AG04449 (cell line): ENCODE results near the gene SND1.

Source experiments
- CTCF ChIA-PET: fragments of 350-600 bp; formaldehyde crosslinking; extraction: SDS; loops from one replicate; lab custom pipeline; 2021; ENCODE audit warnings: antibody characterized with exemption; lab: Yijun Ruan, JAX
- POLR2A ChIA-PET: fragments of 400-600, 350-600 bp; formaldehyde crosslinking; extraction: SDS; loops from one replicate; lab custom pipeline; 2020; ENCODE audit warnings: antibody characterized with exemption, inconsistent platforms; lab: Yijun Ruan, JAX
- DNase-seq: peaks from one replicate; pipeline ENCODE4 v3.0.0-alpha.2; 2010; ENCODE audit warnings: low read depth, low spot score
- H3K4me3 ChIP-seq: 2 replicates; pipeline ENCODE4 v1.5.1; 2011; ENCODE audit warnings: low read depth, mild to moderate bottlenecking, control low read depth, low read length
- TF ChIP-seq, protein P1 (sequence below): IDR thresholded peaks from one replicate; pipeline ENCODE4 v1.5.1; 2011; ENCODE audit warnings: mild to moderate bottlenecking, moderate library complexity, low read length, control low read depth, inconsistent platforms; ENCODE audit not compliant: insufficient read depth; ENCODE audit errors: missing control alignments

Gene SND1

DNA sequence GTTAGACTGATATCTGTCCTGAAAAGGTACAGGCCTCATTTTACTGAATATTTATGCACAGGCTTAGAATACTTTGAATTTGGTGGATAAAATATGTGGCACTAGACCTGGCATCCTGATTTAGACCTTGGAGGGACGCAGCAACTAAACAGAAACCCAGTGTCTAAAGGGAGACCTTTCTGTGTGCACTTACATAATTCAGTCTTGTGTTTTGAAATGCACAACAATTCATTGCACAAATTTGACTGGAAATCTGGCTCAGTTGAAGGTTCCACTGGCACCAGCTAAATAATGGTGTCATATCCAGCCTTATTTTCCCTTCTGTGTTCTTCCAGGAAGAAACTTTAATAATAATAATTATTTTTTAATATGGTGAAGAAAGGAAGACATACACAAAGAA, 142.1 kb downstream of the SND1 start:
- ChIA-PET POLR2A (no interaction called here), CTCF (interaction anchor here (3.1 kb wide), 1 partner anchor 11 kb away, joined by 13 read pairs; no protein-coding TSS in a partner anchor)
- no peak for DNase-seq
- H3K4me3 ChIP-seq = no peak overlapping the region
- TF ChIP-seq, protein P1, sequence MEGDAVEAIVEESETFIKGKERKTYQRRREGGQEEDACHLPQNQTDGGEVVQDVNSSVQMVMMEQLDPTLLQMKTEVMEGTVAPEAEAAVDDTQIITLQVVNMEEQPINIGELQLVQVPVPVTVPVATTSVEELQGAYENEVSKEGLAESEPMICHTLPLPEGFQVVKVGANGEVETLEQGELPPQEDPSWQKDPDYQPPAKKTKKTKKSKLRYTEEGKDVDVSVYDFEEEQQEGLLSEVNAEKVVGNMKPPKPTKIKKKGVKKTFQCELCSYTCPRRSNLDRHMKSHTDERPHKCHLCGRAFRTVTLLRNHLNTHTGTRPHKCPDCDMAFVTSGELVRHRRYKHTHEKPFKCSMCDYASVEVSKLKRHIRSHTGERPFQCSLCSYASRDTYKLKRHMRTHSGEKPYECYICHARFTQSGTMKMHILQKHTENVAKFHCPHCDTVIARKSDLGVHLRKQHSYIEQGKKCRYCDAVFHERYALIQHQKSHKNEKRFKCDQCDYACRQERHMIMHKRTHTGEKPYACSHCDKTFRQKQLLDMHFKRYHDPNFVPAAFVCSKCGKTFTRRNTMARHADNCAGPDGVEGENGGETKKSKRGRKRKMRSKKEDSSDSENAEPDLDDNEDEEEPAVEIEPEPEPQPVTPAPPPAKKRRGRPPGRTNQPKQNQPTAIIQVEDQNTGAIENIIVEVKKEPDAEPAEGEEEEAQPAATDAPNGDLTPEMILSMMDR = no peak

DNA sequence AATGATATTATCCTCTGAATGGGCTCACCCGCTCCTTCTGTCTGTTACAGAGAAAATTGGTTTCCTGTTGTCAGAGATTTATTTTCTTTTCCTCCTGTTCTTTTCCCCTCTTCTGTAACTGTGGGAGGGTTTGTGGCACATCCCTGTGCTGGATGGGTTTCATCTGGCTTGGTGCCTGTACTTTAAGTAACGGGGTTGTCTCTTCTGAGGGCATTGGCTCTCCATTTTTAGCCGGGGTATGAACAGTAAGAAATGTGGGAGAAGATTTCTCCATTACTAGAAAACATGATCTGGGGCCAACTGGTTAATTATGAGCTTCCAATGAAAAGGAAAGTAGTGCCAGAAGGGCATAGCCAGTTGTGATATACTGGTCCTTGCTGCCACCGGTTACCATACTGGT, 142.6 kb downstream of the SND1 start:
- TF ChIP-seq, protein P1 = no peak
- DNase-seq = no peak
- H3K4me3 ChIP-seq = no peak overlapping the region
- POLR2A ChIA-PET = no interaction called here
- CTCF ChIA-PET = interaction anchor here (1.2 kb wide), 1 partner anchor 10 kb away, joined by 3 read pairs; no protein-coding TSS in a partner anchor

DNA sequence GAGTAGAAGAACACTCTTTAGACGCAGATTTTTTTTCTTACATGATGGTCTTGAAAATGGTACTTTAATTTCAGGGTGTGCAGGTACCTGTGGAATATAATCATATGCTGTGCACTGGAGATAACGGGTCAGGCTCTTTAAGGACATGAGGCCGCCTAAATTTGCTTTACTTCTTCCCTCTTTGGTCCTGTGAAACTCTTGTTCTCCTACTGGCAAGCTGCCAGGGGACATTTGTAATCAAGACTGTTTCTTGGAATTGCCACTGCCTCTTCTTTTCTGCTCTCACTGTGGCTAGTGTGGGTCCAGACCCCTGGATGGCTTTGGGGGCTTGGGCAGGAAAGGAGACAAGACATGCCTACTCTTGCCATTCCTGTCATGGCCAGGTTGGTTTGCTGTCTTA, 146.0 kb downstream of the SND1 start:
- POLR2A ChIA-PET = no interaction called here
- CTCF ChIA-PET = interaction anchor here (1.5 to 1.8 kb wide), 2 partner anchors 8 to 410 kb away, joined by 3 to 5 read pairs; no protein-coding TSS in a partner anchor
- TF ChIP-seq, protein P1 = no peak
- H3K4me3 ChIP-seq = no peak overlapping the region
- no peak for DNase-seq

DNA sequence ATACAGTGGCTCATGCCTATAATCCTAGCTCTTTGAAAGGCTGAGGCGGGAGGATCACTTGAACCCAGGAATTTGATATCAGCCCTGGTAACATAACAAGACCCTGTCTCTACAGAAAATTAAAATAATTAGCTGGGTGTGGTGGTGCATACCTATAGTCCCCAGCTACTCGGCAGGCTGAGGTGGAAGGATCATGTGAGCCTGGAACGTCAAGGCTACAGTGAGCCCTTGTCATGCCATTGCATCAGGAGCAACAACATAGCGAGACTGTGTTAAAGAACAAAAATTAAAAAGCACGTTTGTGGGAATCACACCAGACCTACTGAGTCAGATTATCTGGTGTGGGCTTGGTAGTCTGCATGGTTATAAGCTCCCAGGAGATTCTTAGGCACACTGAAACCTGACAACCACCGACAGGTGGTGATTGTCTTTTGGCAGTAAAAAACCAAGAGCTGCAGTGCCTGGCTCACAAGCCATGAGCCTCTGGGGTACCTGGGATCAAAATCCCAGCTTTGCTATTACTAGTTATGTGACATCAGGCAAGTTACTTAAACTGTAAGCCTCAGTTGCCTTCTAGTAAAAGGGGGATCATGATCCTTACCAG, 146.9 kb downstream of the SND1 start:
- ChIA-PET POLR2A (no interaction called here), CTCF (interaction anchor here (1.8 kb wide), 1 partner anchor 9 kb away, joined by 5 read pairs; no protein-coding TSS in a partner anchor)
- TF ChIP-seq, protein P1 = no peak
- H3K4me3 ChIP-seq = no peak overlapping the region
- DNase-seq = no peak

DNA sequence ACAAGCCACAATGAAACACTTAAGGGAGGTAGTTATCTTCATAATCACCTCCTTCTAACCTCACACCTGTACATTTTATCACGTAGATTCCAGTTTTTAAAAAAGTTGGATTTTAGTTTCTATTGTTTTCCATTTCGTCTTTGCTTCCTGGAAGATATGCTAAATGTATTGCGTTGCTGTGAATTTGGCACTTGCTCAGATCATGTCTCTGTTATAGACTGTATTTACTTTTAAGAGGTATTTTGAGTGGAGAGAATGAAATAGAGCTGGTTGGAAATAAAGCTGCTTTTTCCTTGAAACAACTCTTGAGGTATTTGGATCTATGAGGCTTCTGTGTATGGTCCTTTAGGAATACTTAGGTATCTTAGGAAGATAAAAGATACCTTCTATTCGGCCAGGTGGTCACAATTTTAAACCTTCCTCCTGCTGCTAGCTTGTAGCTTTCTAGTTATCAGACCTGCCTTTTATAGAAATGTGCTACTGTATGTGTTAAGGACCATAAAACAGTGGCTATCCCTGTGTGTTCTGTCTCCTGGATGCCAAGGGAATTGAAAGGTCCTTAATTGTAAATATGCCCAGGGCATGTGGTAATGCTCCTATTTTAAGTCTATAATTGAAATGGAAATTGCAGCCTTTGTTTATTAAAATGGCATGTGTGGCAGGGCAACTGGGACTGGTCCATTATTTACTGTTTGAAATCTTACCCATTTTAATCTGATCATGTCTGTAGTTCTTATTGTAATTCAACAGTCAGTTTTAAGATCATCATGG, 147.7 kb downstream of the SND1 start:
- no peak overlapping the region for H3K4me3 ChIP-seq
- ChIA-PET POLR2A (no interaction called here), CTCF (interaction anchor here (0.6 kb wide), 1 partner anchor 619 kb away, joined by 3 read pairs; no protein-coding TSS in a partner anchor)
- DNase-seq = no peak
- TF ChIP-seq, protein P1 = no peak

DNA sequence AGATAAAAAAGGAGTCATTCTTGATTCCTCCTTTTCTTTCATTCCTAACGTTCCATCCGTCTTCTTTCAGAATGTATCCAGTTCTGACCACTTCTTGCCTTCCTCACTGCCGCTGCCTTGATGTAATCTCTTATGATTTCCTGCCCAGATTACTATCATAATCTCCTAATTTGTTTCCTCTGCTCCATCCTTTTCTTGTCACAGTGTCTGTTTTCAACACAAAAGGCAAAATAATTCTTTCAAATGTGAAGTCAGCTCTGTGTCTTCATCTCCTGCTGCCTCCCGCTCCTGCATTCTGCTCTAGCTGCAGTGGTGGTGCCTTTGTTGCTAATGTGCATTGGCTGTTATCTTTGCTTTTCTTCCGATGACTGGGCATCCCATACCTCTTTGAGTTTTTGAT, 150.9 kb downstream of the SND1 start:
- POLR2A ChIA-PET = no interaction called here
- H3K4me3 ChIP-seq = no peak overlapping the region
- CTCF ChIA-PET = interaction anchor here (0.7 to 2.3 kb wide), 3 partner anchors 10 to 95 kb away, joined by 3 to 8 read pairs (median 3); no protein-coding TSS in a partner anchor
- TF ChIP-seq, protein P1 = no peak
- DNase-seq = no peak
